ENCODE data around the gene CYB561. TPM values are rescaled to one million over a fixed set of nuclear protein-coding genes. Genes with fewer than 3 reads are reported as not detected.
A peak's percentile ranks its signal among the peaks of the same experiment; 100 is the strongest.

The CYB561 gene
- total RNA-seq, 4 donors from 2014 or later: 41.7 to 74.6 (median 56.4) TPM

- TF ChIP-seq POLR2A (IDR thresholded peaks at IDR 0.05) (no peak), CTCF (IDR thresholded peaks at IDR 0.05) (no peak)
- 88 to 97% methylated on average over 10 to 11 of the region's 11 CpGs for WGBS, 2 donors
- no peak overlapping the region for H3K4me3 ChIP-seq (ENCODE audit: low read depth, poor library complexity, severe bottlenecking)
- DNase-seq (ENCODE audit: low spot score in 2 of 2): no peak
- intact Hi-C loops (cut with DNase I; ENCODE audit: low total_unique reads): no loop called here
These were observed 5.0 kb upstream of the CYB561 start for GRCh38 chr17:63451150-63451549.

- TF ChIP-seq POLR2A (IDR thresholded peaks at IDR 0.05): no peak
- no peak overlapping the region for H3K4me3 ChIP-seq (ENCODE audit: low read depth, poor library complexity, severe bottlenecking)
- no peak for DNase-seq (ENCODE audit: low spot score in 2 of 2)
- intact Hi-C loops (cut with DNase I; ENCODE audit: low total_unique reads): no loop called here
- WGBS, 2 donors: 56 to 68% methylated on average over 11 of the region's 11 CpGs
These were observed 4.4 kb upstream of the CYB561 start for GRCh38 chr17:63450551-63450950.

DNA sequence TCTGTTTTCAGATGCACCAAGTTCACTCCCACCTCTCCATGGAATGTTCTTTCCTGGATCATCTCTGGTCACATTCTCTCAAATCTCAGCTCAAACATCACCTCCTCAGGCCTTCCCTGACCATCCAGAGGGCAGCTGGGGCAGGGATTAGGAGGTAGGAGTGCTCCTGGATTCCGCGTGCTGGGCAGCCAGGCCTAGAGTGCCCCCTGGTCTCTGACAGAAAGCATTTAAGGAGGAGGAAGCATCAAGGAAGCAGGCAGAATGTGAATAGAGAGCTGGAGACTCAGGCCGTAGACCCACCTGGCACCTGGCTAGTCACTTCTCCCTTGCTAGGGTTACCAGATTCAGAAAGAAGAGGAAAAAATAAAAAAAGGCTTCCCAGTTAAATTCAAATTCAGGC lies 2.5 kb upstream of the CYB561 start:
- DNase-seq (ENCODE audit: low spot score in 2 of 2): no peak
- TF ChIP-seq CTCF (IDR thresholded peaks at IDR 0.05): no peak
- TF ChIP-seq POLR2A (IDR thresholded peaks at IDR 0.05): no peak
- no peak overlapping the region for H3K4me3 ChIP-seq (ENCODE audit: low read depth, poor library complexity, severe bottlenecking)
- 91 to 95% methylated on average over 3 of the region's 3 CpGs for WGBS, 2 donors
- intact Hi-C loops (cut with DNase I; ENCODE audit: low total_unique reads): no loop called here

DNA sequence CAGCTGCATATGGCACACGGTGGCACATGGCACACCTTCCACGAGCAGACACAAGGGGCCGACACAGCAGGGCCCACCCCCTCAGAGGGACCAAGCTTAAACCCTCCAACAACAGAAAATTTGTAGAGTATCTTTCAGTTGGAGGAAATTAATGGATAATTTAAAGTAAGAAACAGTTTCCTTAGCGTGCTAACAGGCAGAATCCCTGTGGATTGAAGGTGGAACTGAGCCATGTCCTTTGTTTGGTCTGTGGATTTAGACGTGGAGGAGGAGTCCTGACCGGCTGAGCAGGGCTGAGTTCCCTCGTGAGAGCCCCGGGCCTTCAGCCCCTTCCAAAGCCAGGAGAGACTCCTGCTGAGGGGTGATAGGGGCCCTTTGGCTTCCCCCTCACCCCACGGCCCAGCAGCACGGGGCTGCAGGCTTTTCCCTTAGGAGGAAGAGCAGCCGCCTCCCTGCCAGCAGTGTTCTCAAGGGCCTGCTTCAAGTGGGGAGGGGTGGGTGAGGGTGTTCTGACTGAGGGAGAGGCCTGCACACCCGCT lies 1.4 kb upstream of the CYB561 start:
- no peak overlapping the region for H3K4me3 ChIP-seq (ENCODE audit: low read depth, poor library complexity, severe bottlenecking)
- WGBS, 2 donors: 27 to 42% methylated on average over 9 to 12 of the region's 12 CpGs
- TF ChIP-seq POLR2A (IDR thresholded peaks at IDR 0.05) (no peak), CTCF (IDR thresholded peaks at IDR 0.05) (no peak)
- intact Hi-C loops (cut with DNase I; ENCODE audit: low total_unique reads): no loop called here
- no peak for DNase-seq (ENCODE audit: low spot score in 2 of 2)

DNA sequence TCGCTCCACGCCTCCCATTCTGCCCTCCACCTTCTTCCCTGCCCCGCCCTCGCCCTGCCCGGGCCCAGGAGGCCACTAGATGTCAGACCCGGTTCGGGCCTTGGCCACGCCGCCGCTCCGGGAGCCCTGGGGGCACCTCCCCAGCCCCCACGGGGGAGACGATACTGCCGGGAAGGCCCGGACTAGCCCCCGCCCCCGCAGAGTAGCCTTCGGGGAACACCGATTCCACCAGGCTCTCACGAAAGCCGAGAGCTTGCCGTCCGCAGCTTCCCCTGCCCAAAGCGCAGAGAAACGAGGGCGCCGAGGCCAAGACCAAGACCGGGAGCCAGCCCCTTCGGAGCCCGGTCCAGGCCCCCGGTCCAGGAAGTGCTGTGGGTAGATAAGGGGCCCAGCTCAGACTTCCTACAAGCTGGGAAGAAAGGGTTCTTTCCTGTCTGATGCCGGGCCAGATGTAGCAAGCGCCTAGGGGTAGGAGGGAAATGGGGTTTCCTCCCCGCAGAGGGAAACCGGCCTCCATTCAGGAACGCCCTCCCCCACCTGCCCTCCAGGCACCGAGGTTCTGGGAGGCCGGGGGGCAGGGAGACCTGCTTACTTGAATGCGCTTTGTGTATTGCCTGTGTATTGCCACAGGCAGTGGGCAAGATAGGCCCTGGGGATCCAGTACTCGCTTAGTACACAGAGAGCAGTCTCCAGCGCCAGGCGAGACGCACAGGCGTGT lies 806 bp upstream of the CYB561 start:
- peak; percentile 63 to 94 for DNase-seq (ENCODE audit: low spot score in 2 of 2)
- 11 to 20% methylated on average over 14 to 37 of the region's 44 CpGs for WGBS, 2 donors
- peak overlapping the region; percentile 51 for H3K4me3 ChIP-seq (ENCODE audit: low read depth, poor library complexity, severe bottlenecking)
- TF ChIP-seq POLR2A (IDR thresholded peaks at IDR 0.05) (no peak), CTCF (IDR thresholded peaks at IDR 0.05) (no peak)
- intact Hi-C loops (cut with DNase I; ENCODE audit: low total_unique reads): no loop called here

GRCh38 chr17:63445571-63445953 lies 544 bp downstream of the CYB561 start:
- 2 to 9% methylated on average over 11 to 21 of the region's 24 CpGs for WGBS, 2 donors
- peak overlapping the region; percentile 51 for H3K4me3 ChIP-seq (ENCODE audit: low read depth, poor library complexity, severe bottlenecking)
- TF ChIP-seq POLR2A (IDR thresholded peaks at IDR 0.05) (no peak), CTCF (IDR thresholded peaks at IDR 0.05) (no peak)
- DNase-seq (ENCODE audit: low spot score in 2 of 2): peak in 1 of 2 donors; percentile 90
- intact Hi-C loops (cut with DNase I; ENCODE audit: low total_unique reads): no loop called here

Data from lower leg skin (tissue), 4 donors.